T-helper 17 cell (primary cell): ENCODE data around the gene MGST2. TPM values are rescaled to one million over a fixed set of nuclear protein-coding genes. Genes with fewer than 3 reads are reported as not detected.

Source experiments
- ATAC-seq: fragments of 150-1000 bp; cut with Tn5 transposase; 2 replicates; pipeline ENCODE4 v1.10.0; 2021; ENCODE audit warnings: mild to moderate bottlenecking, moderate library complexity
- DNase-seq, 3 donors: peaks; one replicate each; pipeline versions ENCODE4 v3.0.0 to v3.0.0-alpha.2; 2020 to 2021
- H3K9me3 ChIP-seq: one replicate; pipeline ENCODE4 v1.7.0; 2013; ENCODE audit warnings: low read length, mild to moderate bottlenecking; ENCODE audit not compliant: control insufficient read depth, poor library complexity, severe bottlenecking
- H3K27ac Mint-ChIP-seq: one replicate; pipeline ENCODE4 v1.8.0; 2022; ENCODE audit warnings: mild to moderate bottlenecking, moderate library complexity, mixed read lengths
- H3K27me3 Mint-ChIP-seq: one replicate; pipeline ENCODE4 v1.8.0; 2022; ENCODE audit warnings: mixed read lengths
- H3K36me3 Mint-ChIP-seq: one replicate; pipeline ENCODE4 v1.8.0; 2022; ENCODE audit warnings: low read depth, mixed read lengths
- H3K4me1 Mint-ChIP-seq: one replicate; pipeline ENCODE4 v1.8.0; 2022; ENCODE audit warnings: mild to moderate bottlenecking, mixed read lengths
- H3K4me3 Mint-ChIP-seq: one replicate; pipeline ENCODE4 v1.8.0; 2022; ENCODE audit warnings: mild to moderate bottlenecking, moderate library complexity, mixed read lengths
- total RNA-seq, 4 donors: library from RNA in 2 of 4; stranded (reverse) in 2 of 4; gene quantifications; one replicate each; pipeline ENCODE4 v1.2.3 and lab custom pipeline; 2022 to 2026

MGST2 gene
- total RNA-seq, 2 donors from 2014 or later: 1.6 to 3.1 TPM

GRCh38 chr4:139749835-139750498 lies 84.3 kb downstream of the MGST2 start:
- DNase-seq (no peak), ATAC-seq (no peak)
- no peak overlapping the region for H3K27ac Mint-ChIP-seq

GRCh38 chr4:139753686-139754085 lies 88.1 kb downstream of the MGST2 start:
- H3K4me1 Mint-ChIP-seq: no peaks in the 10 kb centered on the region
- no peak for DNase-seq
- H3K9me3 ChIP-seq: no peaks in the 10 kb centered on the region
- no peak overlapping the region for H3K4me3 Mint-ChIP-seq
- H3K36me3 Mint-ChIP-seq: peaks cover 1% of the 10 kb centered on the region
- no peak for ATAC-seq
- peaks cover 12% of the 10 kb centered on the region for H3K27me3 Mint-ChIP-seq
- no peak overlapping the region for H3K27ac Mint-ChIP-seq

More at GRCh38 chr4:139749835-139750498, 84.3 kb downstream of the MGST2 start:
- H3K27me3 Mint-ChIP-seq: peaks cover 7% of the 10 kb centered on the region
- H3K9me3 ChIP-seq: no peaks in the 10 kb centered on the region
- no peaks in the 10 kb centered on the region for H3K36me3 Mint-ChIP-seq
- no peaks in the 10 kb centered on the region for H3K4me1 Mint-ChIP-seq
- H3K4me3 Mint-ChIP-seq: no peak overlapping the region

Other genes starting within 250 kb of the MGST2 start
- gene RAB33B, start 211.7 kb upstream of the MGST2 start, total RNA-seq: 10 to 100 TPM; 19.9 to 20.1 TPM
- gene SETD7, start 109.6 kb upstream of the MGST2 start, total RNA-seq: 10 to 100 TPM; 29.7 to 37.9 TPM